ENCODE measurements around the gene NPHS1.

The NPHS1 gene

DNA sequence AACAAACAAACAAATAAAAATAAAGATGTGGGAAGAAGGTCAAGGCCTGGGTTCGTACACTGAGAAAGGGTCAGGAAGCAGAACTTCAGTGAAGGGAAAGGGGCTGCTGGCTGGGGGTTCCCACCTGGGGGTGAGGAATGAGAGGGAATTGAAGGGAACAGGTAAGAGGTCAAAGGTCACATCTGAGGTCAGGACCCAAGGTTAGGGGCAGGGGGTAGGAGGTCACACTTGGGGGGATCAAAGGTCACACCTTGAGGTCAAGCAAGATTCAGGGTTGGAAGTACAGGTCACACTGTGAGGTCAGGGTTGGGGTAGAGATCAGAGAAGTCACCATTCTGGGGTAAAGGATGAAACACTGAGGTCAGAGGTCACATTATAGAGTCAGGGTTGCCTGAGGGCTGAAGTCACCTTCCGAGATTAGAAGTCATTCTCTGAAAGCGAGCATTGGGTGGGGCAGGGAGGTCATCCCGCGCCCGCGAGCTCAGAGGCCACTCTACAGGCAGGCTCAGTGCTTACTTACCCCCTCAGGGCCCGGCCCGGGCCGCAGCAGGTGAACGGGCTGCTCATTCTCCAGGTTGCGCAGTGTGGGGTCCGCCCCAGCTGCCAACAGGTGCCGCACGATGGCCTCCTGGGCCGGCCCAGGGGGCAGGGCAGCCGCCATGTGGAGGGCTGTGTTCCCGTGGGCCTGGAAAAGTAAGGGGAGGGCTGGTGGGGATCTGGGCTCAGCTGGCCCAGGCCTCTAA is 37.2 kb upstream of the NPHS1 start:
- peaks cover 9% of the 10 kb centered on the region for H3K36me3 ChIP-seq (ENCODE audit: control insufficient read depth, insufficient read depth, low read length)
- no peak overlapping the region for H3K9ac ChIP-seq (ENCODE audit: low read length)
- H3K4me3 ChIP-seq (ENCODE audit: low read length): no peak overlapping the region
- H3K4me1 ChIP-seq (ENCODE audit: control insufficient read depth, insufficient read depth, low read length): no peaks in the 10 kb centered on the region
- H3K27me3 ChIP-seq (ENCODE audit: control insufficient read depth, insufficient read depth, low read length): no peaks in the 10 kb centered on the region
- no peaks in the 10 kb centered on the region for H3K9me3 ChIP-seq (ENCODE audit: control insufficient read depth, low read length)

DNA sequence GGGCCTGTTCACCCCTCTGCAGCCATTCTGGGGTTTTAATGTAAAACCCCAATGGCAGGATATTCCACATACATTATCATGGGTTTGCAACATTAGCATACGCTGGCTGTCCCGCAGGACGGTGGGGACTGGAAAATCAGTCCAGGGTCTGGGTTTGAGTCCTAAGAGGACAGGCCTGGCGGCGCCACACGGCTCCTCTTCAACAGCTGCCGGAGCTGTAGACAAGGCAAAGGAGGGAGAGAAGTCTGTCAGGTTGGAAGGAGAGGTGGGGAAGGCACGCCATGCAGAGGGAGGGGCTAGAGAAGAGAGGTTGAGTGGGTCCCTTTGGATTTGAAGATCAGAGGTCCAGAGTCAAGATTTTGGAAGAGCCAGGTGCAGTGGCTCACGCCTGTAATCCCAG is 36.1 kb upstream of the NPHS1 start:
- no peak overlapping the region for H3K9ac ChIP-seq (ENCODE audit: low read length)
- H3K9me3 ChIP-seq (ENCODE audit: control insufficient read depth, low read length): no peaks in the 10 kb centered on the region
- H3K4me1 ChIP-seq (ENCODE audit: control insufficient read depth, insufficient read depth, low read length): no peaks in the 10 kb centered on the region
- no peaks in the 10 kb centered on the region for H3K27me3 ChIP-seq (ENCODE audit: control insufficient read depth, insufficient read depth, low read length)
- no peak overlapping the region for H3K4me3 ChIP-seq (ENCODE audit: low read length)
- peaks cover 9% of the 10 kb centered on the region for H3K36me3 ChIP-seq (ENCODE audit: control insufficient read depth, insufficient read depth, low read length)

DNA sequence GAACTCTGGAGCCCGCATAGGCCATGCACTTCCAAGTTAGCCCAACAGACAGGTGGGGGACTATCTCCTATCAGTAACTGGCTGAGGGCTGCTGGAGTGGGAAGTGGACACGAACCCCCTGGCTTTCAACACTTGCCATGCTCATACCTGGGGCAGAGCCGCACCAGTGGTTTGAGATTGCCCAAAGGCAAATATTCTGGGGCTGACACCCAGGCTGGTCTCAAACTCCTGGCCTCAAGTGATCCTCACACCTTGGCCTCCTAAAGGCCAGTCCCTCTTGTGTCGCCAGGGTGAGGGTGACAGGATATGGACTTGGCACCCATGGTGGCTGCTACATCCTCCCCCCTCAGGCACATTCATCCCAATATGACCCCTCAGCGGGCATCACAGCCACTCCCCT is 34.9 kb upstream of the NPHS1 start:
- no peak overlapping the region for H3K4me3 ChIP-seq (ENCODE audit: low read length)
- no peaks in the 10 kb centered on the region for H3K4me1 ChIP-seq (ENCODE audit: control insufficient read depth, insufficient read depth, low read length)
- H3K9me3 ChIP-seq (ENCODE audit: control insufficient read depth, low read length): no peaks in the 10 kb centered on the region
- H3K9ac ChIP-seq (ENCODE audit: low read length): no peak overlapping the region
- no peaks in the 10 kb centered on the region for H3K27me3 ChIP-seq (ENCODE audit: control insufficient read depth, insufficient read depth, low read length)
- H3K36me3 ChIP-seq (ENCODE audit: control insufficient read depth, insufficient read depth, low read length): peaks cover 9% of the 10 kb centered on the region

DNA sequence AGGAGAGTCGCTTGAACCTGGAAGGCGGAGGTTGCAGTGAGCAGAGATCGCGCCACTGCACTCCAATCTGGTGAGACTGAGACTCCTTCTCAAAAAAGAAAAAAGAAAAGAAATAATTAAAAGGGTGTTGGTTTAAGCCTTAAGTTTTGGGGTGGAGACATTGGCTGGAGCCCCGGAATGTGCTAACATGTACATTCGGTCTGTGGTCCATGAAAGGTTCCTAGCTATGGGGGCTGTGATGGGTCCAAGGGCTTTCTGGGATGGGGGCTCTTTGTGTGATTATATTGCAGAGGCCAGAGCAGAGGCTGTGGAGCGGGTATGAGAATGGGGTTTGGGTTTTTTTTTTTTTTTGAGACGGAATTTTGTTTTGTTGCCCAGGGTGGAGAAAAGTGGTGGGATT is 33.6 kb upstream of the NPHS1 start:
- Histone ChIP-seq H3K27me3 (ENCODE audit: control insufficient read depth, insufficient read depth, low read length) (no peaks in the 10 kb centered on the region), H3K4me3 (ENCODE audit: low read length) (no peak overlapping the region), H3K9me3 (ENCODE audit: control insufficient read depth, low read length) (no peaks in the 10 kb centered on the region), H3K4me1 (ENCODE audit: control insufficient read depth, insufficient read depth, low read length) (no peaks in the 10 kb centered on the region), H3K9ac (ENCODE audit: low read length) (no peak overlapping the region), H3K36me3 (ENCODE audit: control insufficient read depth, insufficient read depth, low read length) (peaks cover 9% of the 10 kb centered on the region)

GRCh38 chr19:35885225-35885738 is 33.0 kb upstream of the NPHS1 start:
- no peak overlapping the region for H3K9ac ChIP-seq (ENCODE audit: low read length)
- no peaks in the 10 kb centered on the region for H3K27me3 ChIP-seq (ENCODE audit: control insufficient read depth, insufficient read depth, low read length)
- no peak overlapping the region for H3K4me3 ChIP-seq (ENCODE audit: low read length)

DNA sequence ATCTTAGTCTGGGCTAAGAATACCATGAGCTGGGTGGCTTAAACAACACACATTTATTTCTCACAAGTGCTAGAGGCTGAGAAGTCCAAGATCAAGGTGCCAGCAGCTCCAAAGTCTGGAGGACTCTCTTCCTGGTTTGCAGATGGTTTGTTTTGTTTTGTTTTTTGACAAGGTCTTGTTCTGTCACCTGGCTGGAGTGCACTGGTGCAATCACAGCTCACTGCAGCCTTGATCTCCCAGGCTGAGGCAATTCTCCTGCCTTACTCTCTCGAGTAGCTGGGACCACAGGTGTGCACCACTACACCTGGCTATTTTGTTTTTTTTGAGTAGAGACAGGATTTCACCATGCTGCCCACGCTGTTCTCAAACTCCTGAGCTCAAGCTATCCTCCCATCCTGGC is 31.6 kb upstream of the NPHS1 start:
- no peak overlapping the region for H3K4me3 ChIP-seq (ENCODE audit: low read length)
- no peaks in the 10 kb centered on the region for H3K4me1 ChIP-seq (ENCODE audit: control insufficient read depth, insufficient read depth, low read length)
- H3K9ac ChIP-seq (ENCODE audit: low read length): no peak overlapping the region
- H3K9me3 ChIP-seq (ENCODE audit: control insufficient read depth, low read length): no peaks in the 10 kb centered on the region
- peaks cover 9% of the 10 kb centered on the region for H3K36me3 ChIP-seq (ENCODE audit: control insufficient read depth, insufficient read depth, low read length)
- peaks cover 1% of the 10 kb centered on the region for H3K27me3 ChIP-seq (ENCODE audit: control insufficient read depth, insufficient read depth, low read length)

More at GRCh38 chr19:35885225-35885738, 33.0 kb upstream of the NPHS1 start:
- Histone ChIP-seq H3K36me3 (ENCODE audit: control insufficient read depth, insufficient read depth, low read length) (peaks cover 9% of the 10 kb centered on the region), H3K9me3 (ENCODE audit: control insufficient read depth, low read length) (no peaks in the 10 kb centered on the region), H3K4me1 (ENCODE audit: control insufficient read depth, insufficient read depth, low read length) (no peaks in the 10 kb centered on the region)

DNA sequence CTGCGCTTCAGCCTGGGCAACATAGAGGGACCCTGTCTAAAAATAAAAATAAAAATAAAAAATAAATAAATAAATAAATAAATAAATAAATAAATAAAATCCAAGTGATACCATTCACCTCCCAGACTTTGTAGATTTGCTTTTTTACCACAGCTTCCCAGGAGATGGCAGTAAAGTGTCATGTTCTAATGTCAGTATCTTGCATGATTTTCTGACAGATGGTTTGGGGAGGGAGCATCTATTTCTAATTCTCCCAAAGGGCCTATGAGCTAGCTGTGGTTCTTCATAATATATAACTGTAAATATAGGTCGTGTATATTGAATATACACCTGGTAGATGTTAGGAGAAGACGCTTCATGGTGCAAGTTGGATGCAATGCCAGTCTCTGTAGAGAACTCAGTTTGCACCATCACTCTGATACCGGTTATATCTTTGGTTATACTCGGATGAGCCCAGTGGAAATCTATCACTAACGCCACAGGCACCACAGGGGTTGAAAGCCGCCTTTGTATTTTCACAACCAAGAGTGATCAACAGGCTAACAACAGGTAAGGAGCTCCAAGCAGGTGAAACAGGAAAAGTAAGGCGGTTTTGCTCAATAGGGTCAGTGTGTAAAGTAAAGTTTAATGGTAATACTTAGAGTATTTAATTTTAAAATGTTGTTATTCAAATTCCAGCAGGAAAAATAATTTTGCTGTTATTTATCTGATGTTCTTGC is 30.0 kb upstream of the NPHS1 start:
- Histone ChIP-seq H3K4me3 (ENCODE audit: low read length) (no peak overlapping the region), H3K9me3 (ENCODE audit: control insufficient read depth, low read length) (no peaks in the 10 kb centered on the region), H3K27me3 (ENCODE audit: control insufficient read depth, insufficient read depth, low read length) (peaks cover 5% of the 10 kb centered on the region), H3K4me1 (ENCODE audit: control insufficient read depth, insufficient read depth, low read length) (no peaks in the 10 kb centered on the region), H3K9ac (ENCODE audit: low read length) (no peak overlapping the region), H3K36me3 (ENCODE audit: control insufficient read depth, insufficient read depth, low read length) (no peaks in the 10 kb centered on the region)

GRCh38 chr19:35879770-35880317 is 27.5 kb upstream of the NPHS1 start:
- no peak overlapping the region for H3K9ac ChIP-seq (ENCODE audit: low read length)
- peaks cover 5% of the 10 kb centered on the region for H3K27me3 ChIP-seq (ENCODE audit: control insufficient read depth, insufficient read depth, low read length)
- H3K36me3 ChIP-seq (ENCODE audit: control insufficient read depth, insufficient read depth, low read length): no peaks in the 10 kb centered on the region
- H3K4me1 ChIP-seq (ENCODE audit: control insufficient read depth, insufficient read depth, low read length): no peaks in the 10 kb centered on the region
- H3K9me3 ChIP-seq (ENCODE audit: control insufficient read depth, low read length): no peaks in the 10 kb centered on the region
- H3K4me3 ChIP-seq (ENCODE audit: low read length): no peak overlapping the region

DNA sequence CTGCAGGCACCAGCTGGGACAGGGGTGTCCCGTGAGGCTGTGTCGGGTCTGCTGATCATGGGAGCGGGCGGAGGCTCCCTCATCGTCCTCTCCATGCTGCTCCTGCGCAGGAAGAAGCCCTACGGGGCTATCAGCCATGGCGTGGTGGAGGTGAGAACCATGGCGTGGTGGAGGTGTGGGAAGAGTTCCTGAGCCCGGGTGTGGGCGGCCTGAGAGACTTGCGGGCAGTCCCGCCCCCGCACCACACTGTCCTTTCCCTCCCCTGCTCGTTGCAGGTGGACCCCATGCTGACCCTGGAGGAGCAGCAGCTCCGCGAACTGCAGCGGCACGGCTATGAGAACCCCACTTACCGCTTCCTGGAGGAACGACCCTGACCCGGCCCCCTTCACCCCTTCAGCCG is 26.8 kb upstream of the NPHS1 start:
- Histone ChIP-seq H3K4me3 (ENCODE audit: low read length) (no peak overlapping the region), H3K36me3 (ENCODE audit: control insufficient read depth, insufficient read depth, low read length) (no peaks in the 10 kb centered on the region)

DNA sequence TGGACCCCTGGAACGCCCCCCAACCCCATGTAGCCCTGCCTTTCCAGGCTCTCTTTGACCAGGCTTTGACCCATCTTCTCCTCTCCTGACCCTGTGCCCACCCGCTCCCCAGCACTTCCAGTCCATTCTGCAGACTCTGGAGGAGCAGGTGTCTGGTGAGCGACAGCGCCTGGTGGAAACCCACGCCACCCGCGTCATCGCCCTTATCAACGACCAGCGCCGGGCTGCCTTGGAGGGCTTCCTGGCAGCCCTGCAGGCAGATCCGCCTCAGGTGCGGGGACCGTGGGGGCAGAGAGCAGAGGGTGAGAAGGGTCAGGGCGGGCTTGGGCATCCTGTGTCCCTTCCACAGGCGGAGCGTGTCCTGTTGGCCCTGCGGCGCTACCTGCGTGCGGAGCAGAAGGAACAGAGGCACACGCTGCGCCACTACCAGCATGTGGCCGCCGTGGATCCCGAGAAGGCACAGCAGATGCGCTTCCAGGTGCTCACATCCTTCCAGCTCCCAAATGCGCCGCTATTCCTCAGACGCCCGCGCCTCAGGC is 22.2 kb upstream of the NPHS1 start:
- H3K4me1 ChIP-seq (ENCODE audit: control insufficient read depth, insufficient read depth, low read length): peaks cover 7% of the 10 kb centered on the region
- H3K36me3 ChIP-seq (ENCODE audit: control insufficient read depth, insufficient read depth, low read length): no peaks in the 10 kb centered on the region
- H3K4me3 ChIP-seq (ENCODE audit: low read length): no peak overlapping the region
- no peak overlapping the region for H3K9ac ChIP-seq (ENCODE audit: low read length)
- H3K27me3 ChIP-seq (ENCODE audit: control insufficient read depth, insufficient read depth, low read length): peaks cover 28% of the 10 kb centered on the region
- H3K9me3 ChIP-seq (ENCODE audit: control insufficient read depth, low read length): no peaks in the 10 kb centered on the region

More for the DNA sequence above, 26.8 kb upstream of the NPHS1 start:
- peaks cover 5% of the 10 kb centered on the region for H3K27me3 ChIP-seq (ENCODE audit: control insufficient read depth, insufficient read depth, low read length)
- H3K4me1 ChIP-seq (ENCODE audit: control insufficient read depth, insufficient read depth, low read length): no peaks in the 10 kb centered on the region
- no peaks in the 10 kb centered on the region for H3K9me3 ChIP-seq (ENCODE audit: control insufficient read depth, low read length)
- no peak overlapping the region for H3K9ac ChIP-seq (ENCODE audit: low read length)

DNA sequence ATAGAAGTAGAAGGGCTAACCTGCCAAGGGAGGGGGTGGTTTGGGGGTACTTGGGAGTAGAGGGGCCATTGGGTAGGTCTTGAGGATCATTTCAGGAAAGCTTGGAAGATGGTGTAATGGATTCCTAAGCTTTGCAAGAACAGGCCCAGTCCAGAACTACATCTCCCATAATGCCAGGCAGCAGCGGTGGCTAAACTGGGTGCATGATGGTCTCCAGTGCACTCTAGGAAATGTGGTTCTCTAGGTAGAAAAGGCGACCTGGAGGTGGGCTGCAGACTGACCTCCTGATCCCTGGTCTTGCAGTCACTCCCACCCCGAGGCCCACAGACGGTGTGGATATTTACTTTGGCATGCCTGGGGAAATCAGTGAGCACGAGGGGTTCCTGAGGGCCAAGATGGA is 19.9 kb upstream of the NPHS1 start:
- H3K36me3 ChIP-seq (ENCODE audit: control insufficient read depth, insufficient read depth, low read length): no peaks in the 10 kb centered on the region
- H3K4me3 ChIP-seq (ENCODE audit: low read length): no peak overlapping the region
- peaks cover 16% of the 10 kb centered on the region for H3K4me1 ChIP-seq (ENCODE audit: control insufficient read depth, insufficient read depth, low read length)
- H3K27me3 ChIP-seq (ENCODE audit: control insufficient read depth, insufficient read depth, low read length): peaks cover 32% of the 10 kb centered on the region
- H3K9me3 ChIP-seq (ENCODE audit: control insufficient read depth, low read length): no peaks in the 10 kb centered on the region
- H3K9ac ChIP-seq (ENCODE audit: low read length): no peak overlapping the region

DNA sequence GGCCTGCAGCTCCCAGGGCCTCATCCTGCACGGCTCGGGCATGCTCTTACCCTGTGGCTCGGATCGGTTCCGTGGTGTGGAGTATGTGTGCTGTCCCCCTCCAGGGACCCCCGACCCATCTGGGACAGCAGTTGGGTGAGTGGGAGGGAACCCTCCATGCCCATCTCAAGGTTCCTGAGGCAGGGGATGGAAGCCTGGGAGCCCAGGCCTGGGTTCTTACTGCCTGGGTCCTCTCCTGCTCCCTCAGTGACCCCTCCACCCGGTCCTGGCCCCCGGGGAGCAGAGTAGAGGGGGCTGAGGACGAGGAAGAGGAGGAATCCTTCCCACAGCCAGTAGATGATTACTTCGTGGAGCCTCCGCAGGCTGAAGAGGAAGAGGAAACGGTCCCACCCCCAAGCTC is 19.3 kb upstream of the NPHS1 start:
- peaks cover 16% of the 10 kb centered on the region for H3K4me1 ChIP-seq (ENCODE audit: control insufficient read depth, insufficient read depth, low read length)
- H3K36me3 ChIP-seq (ENCODE audit: control insufficient read depth, insufficient read depth, low read length): no peaks in the 10 kb centered on the region
- peaks cover 32% of the 10 kb centered on the region for H3K27me3 ChIP-seq (ENCODE audit: control insufficient read depth, insufficient read depth, low read length)
- no peak overlapping the region for H3K9ac ChIP-seq (ENCODE audit: low read length)
- no peak overlapping the region for H3K4me3 ChIP-seq (ENCODE audit: low read length)
- H3K9me3 ChIP-seq (ENCODE audit: control insufficient read depth, low read length): no peaks in the 10 kb centered on the region

Measured in mucosa of stomach (tissue), 1 donor.